H1 (cell line): Measurements from ENCODE around the gene SLC25A26. TPM values are rescaled to one million over a fixed set of nuclear protein-coding genes. Genes with fewer than 3 reads are reported as not detected.

ENCODE experiments used
- CREB1 ChIP-seq: IDR thresholded peaks from 2 replicates; pipeline ENCODE4 v1.6.1; 2012; ENCODE audit warnings: inconsistent platforms
- JUND ChIP-seq: IDR thresholded peaks from 2 replicates; pipeline ENCODE4 v1.6.1; 2011; ENCODE audit warnings: mild to moderate bottlenecking, improper control_type of control experiment, low read length
- polyA plus RNA-seq, 7 experiments: library from polyadenylated mRNA; depleted of rRNA in 3 of 7; stranded (reverse) in 5 of 7; unstranded in 2 of 7; fragments of >200 nt in 5 of 7; fragments of 200-250 nt in 2 of 7; gene quantifications; 1 replicate in 5 of 7; 2 replicates in 1 of 7; 4 replicates in 1 of 7; pipeline versions ENCODE4 v1.2.1 to v1.2.3, GENCODE V29; 2011 to 2013; ENCODE audit warnings: missing spikeins in 2 of 7, mixed read lengths in 2 of 7
- total RNA-seq: library from RNA; stranded (reverse); fragmentation: NEBNext Ultra II Directional; extraction: Animal tissue kit (Norgen Biotek cat#: 25700); gene quantifications from 2 replicates; pipeline ENCODE4 v1.2.1, GENCODE V29; 2021

Gene SLC25A26
- total and polyA plus RNA-seq, 2 of the 8 experiments (the other 6 are each of a cell fraction or from before 2014, with no cell fraction given) = 30.0 to 37.0 TPM

- TF ChIP-seq JUND (no peak), CREB1 (no peak)
These were observed 144.3 kb downstream of the SLC25A26 start (continued) for GRCh38 chr3:66365080-66365479.
